KMS-11 (cell line): ENCODE measurements around the gene FBXO21.

Experiments
- H2AFZ ChIP-seq: fragments of 200-600 bp; sonication (generic); 2 replicates; pipeline ENCODE4 v1.6.1; 2016; ENCODE audit warnings: antibody characterized with exemption, mixed run types, low read depth
- H3K27ac ChIP-seq: fragments of 200-600 bp; sonication (generic); 2 replicates; pipeline ENCODE4 v1.6.1; 2016; ENCODE audit warnings: mild to moderate bottlenecking, mixed run types
- H3K27me3 ChIP-seq: fragments of 200-600 bp; sonication (generic); 2 replicates; pipeline ENCODE4 v1.6.1; 2017; ENCODE audit warnings: mild to moderate bottlenecking, low read depth, mixed run types, moderate library complexity; ENCODE audit not compliant: insufficient read depth
- H3K36me3 ChIP-seq: fragments of 200-600 bp; sonication (generic); 2 replicates; pipeline ENCODE4 v1.6.1; 2017; ENCODE audit warnings: mild to moderate bottlenecking, mixed run types; ENCODE audit not compliant: insufficient read depth
- H3K4me1 ChIP-seq: fragments of 200-600 bp; sonication (generic); 2 replicates; pipeline ENCODE4 v1.6.1; 2016; ENCODE audit warnings: mild to moderate bottlenecking, low read depth, mixed run types; ENCODE audit not compliant: poor library complexity, severe bottlenecking
- H3K4me2 ChIP-seq: fragments of 200-600 bp; sonication (generic); 2 replicates; pipeline ENCODE4 v1.7.0; 2016; ENCODE audit warnings: mild to moderate bottlenecking, mixed run types
- H3K4me3 ChIP-seq: fragments of 200-600 bp; sonication (generic); IDR thresholded peaks from 2 replicates; pipeline ENCODE4 v1.6.1; 2017; ENCODE audit warnings: low read depth, low read length, mixed read lengths; ENCODE audit not compliant: insufficient read depth
- H3K79me2 ChIP-seq: fragments of 200-600 bp; sonication (generic); 2 replicates; pipeline ENCODE4 v1.6.1; 2016; ENCODE audit warnings: low read depth, mixed run types; ENCODE audit not compliant: insufficient read depth
- H3K9ac ChIP-seq: fragments of 200-600 bp; sonication (generic); 2 replicates; pipeline ENCODE4 v1.6.1; 2016; ENCODE audit warnings: mild to moderate bottlenecking, mixed run types
- H4K20me1 ChIP-seq: fragments of 200-600 bp; sonication (generic); 2 replicates; pipeline ENCODE4 v1.6.1; 2016; ENCODE audit warnings: mild to moderate bottlenecking, mixed run types; ENCODE audit not compliant: insufficient read depth
- TF ChIP-seq, protein P1 (sequence below): fragments of 200-600 bp; sonication (generic); conservative IDR thresholded peaks from 2 replicates; pipeline ENCODE4 v1.6.1; 2017; ENCODE audit warnings: low read depth, mild to moderate bottlenecking, antibody characterized with exemption, low read length, moderate library complexity, mixed read lengths

FBXO21 gene

DNA sequence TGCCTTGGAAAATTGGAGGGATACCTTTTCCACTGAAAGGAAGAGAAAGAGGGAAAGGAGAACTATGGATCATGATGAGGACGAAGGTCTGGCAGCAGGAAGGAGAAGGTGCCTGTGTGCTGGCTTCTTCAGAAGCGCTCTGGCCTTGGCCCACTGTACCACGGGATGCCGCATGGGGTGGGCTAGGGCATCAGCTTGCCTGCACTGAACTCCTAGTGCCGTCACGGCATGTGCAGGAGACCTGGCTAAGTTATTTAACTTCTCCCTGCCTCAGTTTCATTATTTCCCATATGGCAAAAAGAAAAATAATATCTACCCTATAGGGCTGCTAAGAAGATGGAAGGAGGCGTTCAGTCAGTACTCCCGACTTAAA, 28.1 kb downstream of the FBXO21 start:
- H3K27ac ChIP-seq, result no peak overlapping the region
- H3K4me1 ChIP-seq, result no peaks in the 10 kb centered on the region
- H3K79me2 ChIP-seq, result no peaks in the 10 kb centered on the region
- H3K4me3 ChIP-seq, result no peak overlapping the region
- no peaks in the 10 kb centered on the region for H4K20me1 ChIP-seq
- H2AFZ ChIP-seq, result no peak overlapping the region
- no peaks in the 10 kb centered on the region for H3K27me3 ChIP-seq
- H3K4me2 ChIP-seq, result no peak overlapping the region
- no peak overlapping the region for H3K9ac ChIP-seq
- TF ChIP-seq, protein P1, sequence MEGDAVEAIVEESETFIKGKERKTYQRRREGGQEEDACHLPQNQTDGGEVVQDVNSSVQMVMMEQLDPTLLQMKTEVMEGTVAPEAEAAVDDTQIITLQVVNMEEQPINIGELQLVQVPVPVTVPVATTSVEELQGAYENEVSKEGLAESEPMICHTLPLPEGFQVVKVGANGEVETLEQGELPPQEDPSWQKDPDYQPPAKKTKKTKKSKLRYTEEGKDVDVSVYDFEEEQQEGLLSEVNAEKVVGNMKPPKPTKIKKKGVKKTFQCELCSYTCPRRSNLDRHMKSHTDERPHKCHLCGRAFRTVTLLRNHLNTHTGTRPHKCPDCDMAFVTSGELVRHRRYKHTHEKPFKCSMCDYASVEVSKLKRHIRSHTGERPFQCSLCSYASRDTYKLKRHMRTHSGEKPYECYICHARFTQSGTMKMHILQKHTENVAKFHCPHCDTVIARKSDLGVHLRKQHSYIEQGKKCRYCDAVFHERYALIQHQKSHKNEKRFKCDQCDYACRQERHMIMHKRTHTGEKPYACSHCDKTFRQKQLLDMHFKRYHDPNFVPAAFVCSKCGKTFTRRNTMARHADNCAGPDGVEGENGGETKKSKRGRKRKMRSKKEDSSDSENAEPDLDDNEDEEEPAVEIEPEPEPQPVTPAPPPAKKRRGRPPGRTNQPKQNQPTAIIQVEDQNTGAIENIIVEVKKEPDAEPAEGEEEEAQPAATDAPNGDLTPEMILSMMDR, result no peak
- no peaks in the 10 kb centered on the region for H3K36me3 ChIP-seq

DNA sequence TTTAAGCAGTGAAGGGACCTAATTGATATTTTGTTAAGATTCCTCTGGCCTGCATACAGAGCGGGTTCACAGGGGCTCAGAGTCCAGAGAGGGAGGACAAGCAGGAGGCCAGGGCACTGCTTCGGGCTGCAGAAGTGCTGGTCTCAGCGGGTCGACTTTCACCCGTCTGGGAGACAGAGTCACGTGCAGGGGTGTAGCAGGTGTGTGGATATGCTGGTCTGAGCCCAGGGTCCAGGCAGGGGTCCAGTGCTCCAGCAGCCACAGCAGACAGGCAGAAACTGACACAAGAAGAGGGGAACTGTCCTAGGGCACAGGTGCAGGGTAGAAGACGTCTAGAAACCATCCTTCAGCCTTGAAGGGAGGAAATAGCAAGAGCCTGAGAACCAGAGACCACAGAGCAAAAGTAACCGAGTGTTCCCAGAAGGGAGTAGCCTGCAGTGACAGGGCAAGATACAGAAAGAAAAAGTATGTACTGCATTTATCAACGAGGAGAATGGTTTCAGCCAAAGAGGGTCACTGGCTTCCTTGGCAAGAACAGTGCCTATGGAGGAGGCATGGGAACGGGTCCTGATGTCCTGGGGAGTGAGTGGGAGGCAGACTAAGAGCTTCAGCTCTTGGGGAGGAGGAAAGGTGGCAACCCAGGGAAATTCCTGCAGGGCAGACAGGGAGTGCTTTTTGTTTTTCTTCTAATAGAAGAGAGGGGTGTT, 28.7 kb downstream of the FBXO21 start:
- no peaks in the 10 kb centered on the region for H3K79me2 ChIP-seq
- no peaks in the 10 kb centered on the region for H3K27me3 ChIP-seq
- no peaks in the 10 kb centered on the region for H3K4me1 ChIP-seq
- H2AFZ ChIP-seq, result no peak overlapping the region
- H3K27ac ChIP-seq, result no peak overlapping the region
- no peak overlapping the region for H3K9ac ChIP-seq
- H3K4me3 ChIP-seq, result no peak overlapping the region
- no peaks in the 10 kb centered on the region for H4K20me1 ChIP-seq
- no peaks in the 10 kb centered on the region for H3K36me3 ChIP-seq
- H3K4me2 ChIP-seq, result no peak overlapping the region
- TF ChIP-seq, protein P1, result no peak

DNA sequence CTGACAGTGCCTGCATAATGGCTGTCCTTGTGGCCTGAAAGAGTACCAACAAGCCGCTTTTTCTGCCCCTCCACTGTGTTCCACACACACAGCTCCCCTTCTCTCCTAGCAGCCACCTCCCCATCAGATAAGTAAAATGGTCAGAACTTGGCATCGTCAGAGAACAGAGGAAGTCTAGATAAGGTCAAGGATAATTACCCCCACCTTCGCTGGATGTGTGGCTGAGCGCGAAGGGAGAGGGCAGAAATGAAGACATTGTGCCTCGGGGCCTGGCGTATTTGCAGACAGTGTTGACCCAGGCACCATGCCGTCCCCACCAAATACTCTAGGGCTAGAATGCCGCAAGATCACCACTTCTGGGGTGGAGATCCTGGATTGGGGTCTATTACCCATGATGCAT, 30.6 kb downstream of the FBXO21 start:
- Histone ChIP-seq H3K4me2 (no peak overlapping the region), H3K79me2 (no peaks in the 10 kb centered on the region), H4K20me1 (no peaks in the 10 kb centered on the region), H2AFZ (no peak overlapping the region), H3K36me3 (no peaks in the 10 kb centered on the region), H3K4me3 (no peak overlapping the region), H3K27me3 (no peaks in the 10 kb centered on the region), H3K9ac (no peak overlapping the region), H3K4me1 (no peaks in the 10 kb centered on the region), H3K27ac (no peak overlapping the region)
- TF ChIP-seq, protein P1, result no peak

DNA sequence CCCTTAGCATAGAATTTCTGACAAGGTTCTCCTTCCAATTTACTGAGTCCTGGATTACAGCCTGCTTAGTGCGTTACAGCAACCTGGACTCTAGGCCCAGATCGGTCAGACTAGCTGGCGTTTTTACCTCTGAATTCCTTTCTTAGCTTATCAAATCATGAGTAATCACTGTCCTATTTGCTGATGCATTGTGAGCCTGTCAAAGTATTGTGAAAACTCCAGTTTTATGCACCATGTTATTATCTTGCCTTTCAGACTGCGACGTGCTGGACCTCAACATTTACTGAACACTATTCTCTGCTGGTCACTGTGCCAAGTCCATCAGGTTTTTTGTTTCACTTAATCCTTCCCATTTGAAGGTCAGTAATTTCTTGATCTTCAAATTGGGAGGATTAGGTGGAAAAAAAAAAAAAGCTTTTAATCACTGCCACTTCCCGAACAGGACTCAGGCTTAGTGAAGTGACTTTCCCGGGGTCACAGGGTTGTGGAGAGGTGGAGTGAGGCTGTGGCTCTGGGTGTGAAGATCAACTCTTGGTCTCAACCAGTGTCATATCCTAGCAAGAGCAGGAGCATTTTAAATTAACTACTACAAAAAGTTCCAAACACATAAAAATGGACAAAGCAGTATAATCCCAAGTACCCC, 31.2 kb downstream of the FBXO21 start:
- no peaks in the 10 kb centered on the region for H4K20me1 ChIP-seq
- H3K9ac ChIP-seq, result no peak overlapping the region
- no peak overlapping the region for H3K4me2 ChIP-seq
- no peak overlapping the region for H3K4me3 ChIP-seq
- TF ChIP-seq, protein P1, result no peak
- no peaks in the 10 kb centered on the region for H3K27me3 ChIP-seq
- no peaks in the 10 kb centered on the region for H3K4me1 ChIP-seq
- H3K79me2 ChIP-seq, result no peaks in the 10 kb centered on the region
- no peak overlapping the region for H2AFZ ChIP-seq
- no peak overlapping the region for H3K27ac ChIP-seq
- H3K36me3 ChIP-seq, result no peaks in the 10 kb centered on the region
